CD14-positive monocyte (primary cell): ENCODE measurements around the gene PRXL2B. TPM values are rescaled to one million over a fixed set of nuclear protein-coding genes. Genes with fewer than 3 reads are reported as not detected.
A peak's percentile ranks its signal among the peaks of the same experiment; 100 is the strongest.

Source experiments
- DNase-seq, 3 donors: peaks; one replicate each; pipeline ENCODE4 v3.0.0-alpha.2; 2011 to 2022
- H2AFZ ChIP-seq: 2 replicates; pipeline ENCODE4 v1.6.0; 2012; ENCODE audit warnings: mild to moderate bottlenecking, low read depth, low read length, inconsistent platforms; ENCODE audit not compliant: insufficient read depth, poor library complexity, severe bottlenecking
- H3K27ac ChIP-seq, 2 donors: 1 replicate in 1 of 2; 2 replicates in 1 of 2; pipeline ENCODE4 v1.5.1; 2012 to 2013; ENCODE audit warnings: low read length in 2 of 2, control low read depth in 1 of 2, inconsistent platforms in 1 of 2, low read depth in 1 of 2, mild to moderate bottlenecking in 1 of 2
- H3K27me3 ChIP-seq, 2 donors: one replicate each; pipeline versions ENCODE4 v1.6.0 to v1.6.1; 2011 to 2013; ENCODE audit warnings: low read length in 2 of 2; ENCODE audit not compliant: control insufficient read depth in 2 of 2, insufficient read depth in 2 of 2
- H3K36me3 ChIP-seq, 2 donors: replicated peaks in 1 of 2; 1 replicate in 1 of 2; 2 replicates in 1 of 2; pipeline versions ENCODE4 v1.5.1 to v1.6.1; 2012 to 2013; ENCODE audit warnings: low read length in 2 of 2, control low read depth in 1 of 2, inconsistent platforms in 1 of 2, mild to moderate bottlenecking in 1 of 2; ENCODE audit not compliant: insufficient read depth in 2 of 2, control insufficient read depth in 1 of 2
- H3K4me1 ChIP-seq, 2 donors: 1 replicate in 1 of 2; 2 replicates in 1 of 2; pipeline versions ENCODE4 v1.5.1 to v1.6.1; 2012 to 2013; ENCODE audit warnings: low read length in 2 of 2, control low read depth in 1 of 2, inconsistent platforms in 1 of 2, mild to moderate bottlenecking in 1 of 2, moderate library complexity in 1 of 2; ENCODE audit not compliant: insufficient read depth in 2 of 2, control insufficient read depth in 1 of 2
- H3K4me2 ChIP-seq: replicated peaks from 2 replicates; pipeline ENCODE3; 2012; ENCODE audit warnings: low read length, moderate library complexity, mild to moderate bottlenecking; ENCODE audit not compliant: poor library complexity, severe bottlenecking; ENCODE audit errors: extremely low read depth
- H3K4me3 ChIP-seq, 3 experiments: fragments of 200-600 bp in 1 of 3; sonication (generic) in 1 of 3; replicated peaks in 1 of 3; 1 replicate in 2 of 3; 2 replicates in 1 of 3; pipeline ENCODE4 v1.5.1; 2011 to 2013; ENCODE audit warnings: low read length in 3 of 3, mild to moderate bottlenecking in 3 of 3, control low read depth in 2 of 3, low read depth in 2 of 3, inconsistent platforms in 1 of 3, moderate library complexity in 1 of 3
- H3K79me2 ChIP-seq: 2 replicates; pipeline ENCODE4 v1.6.0; 2012; ENCODE audit warnings: mild to moderate bottlenecking, control low read depth, inconsistent platforms, low read length, moderate library complexity; ENCODE audit not compliant: insufficient read depth
- H3K9ac ChIP-seq: 2 replicates; pipeline ENCODE4 v1.6.0; 2017; ENCODE audit warnings: low read length, mild to moderate bottlenecking; ENCODE audit not compliant: insufficient read depth, poor library complexity, severe bottlenecking
- H3K9me3 ChIP-seq, 2 donors: replicated peaks in 1 of 2; 1 replicate in 1 of 2; 2 replicates in 1 of 2; pipeline versions ENCODE4 v1.5.1 to v1.6.1; 2012 to 2013; ENCODE audit warnings: low read length in 2 of 2, control low read depth in 1 of 2; ENCODE audit not compliant: control insufficient read depth in 1 of 2, insufficient read depth in 1 of 2
- H4K20me1 ChIP-seq: 2 replicates; pipeline ENCODE4 v1.6.0; 2012; ENCODE audit warnings: mild to moderate bottlenecking, low read length, control low read depth, moderate library complexity; ENCODE audit not compliant: insufficient read depth
- H3K27ac Mint-ChIP-seq, 7 donors: one replicate each; pipeline ENCODE4 v1.8.0; 2020; ENCODE audit warnings: mild to moderate bottlenecking in 7 of 7, mixed read lengths in 7 of 7, moderate library complexity in 6 of 7, inconsistent platforms in 2 of 7
- H3K27me3 Mint-ChIP-seq, 3 donors: one replicate each; pipeline ENCODE4 v1.8.0; 2021 to 2022; ENCODE audit warnings: low read depth in 3 of 3, mild to moderate bottlenecking in 3 of 3, mixed read lengths in 3 of 3, moderate library complexity in 3 of 3, inconsistent platforms in 1 of 3
- H3K36me3 Mint-ChIP-seq, 2 donors: one replicate each; pipeline ENCODE4 v1.8.0; 2020; ENCODE audit warnings: mixed read lengths in 2 of 2, inconsistent platforms in 1 of 2, mild to moderate bottlenecking in 1 of 2
- H3K4me1 Mint-ChIP-seq: one replicate; pipeline ENCODE4 v1.8.0; 2020; ENCODE audit warnings: mild to moderate bottlenecking, mixed read lengths
- H3K4me3 Mint-ChIP-seq, 2 donors: one replicate each; pipeline ENCODE4 v1.8.0; 2020; ENCODE audit warnings: mild to moderate bottlenecking in 2 of 2, mixed read lengths in 2 of 2, moderate library complexity in 1 of 2
- H3K9me3 Mint-ChIP-seq, 7 donors: one replicate each; pipeline ENCODE4 v1.8.0; 2020 to 2022; ENCODE audit warnings: mixed read lengths in 7 of 7, mild to moderate bottlenecking in 6 of 7, moderate library complexity in 6 of 7, inconsistent platforms in 2 of 7
- WGBS: methylation state at CpG from one replicate; pipeline ENCODE4 v1.1.5; 2013; ENCODE audit warnings: missing lambda C conversion rate; ENCODE audit not compliant: insufficient coverage; 5-methylcytosine and 5-hydroxymethylcytosine counted together
- intact Hi-C, 2 donors: fragments of 100-400 bp; cut with micrococcal nuclease; formaldehyde crosslinking; loops; one replicate each; pipeline versions ENCODE4 v1.15.0 to v1.15.1; 2023
- polyA plus RNA-seq, 3 donors: library from polyadenylated mRNA; depleted of rRNA in 1 of 3; unstranded in 2 of 3; stranded (reverse) in 1 of 3; fragments of 300-500 nt in 2 of 3; fragments of >200 nt in 1 of 3; fragmentation: Illumina TruSeq in 2 of 3; gene quantifications; 1 replicate in 2 of 3; 2 replicates in 1 of 3; pipeline ENCODE4 v1.2.3, GENCODE V29; 2012 to 2021
- TF ChIP-seq, protein P1 (sequence below): fragments of 200-600 bp; IDR thresholded peaks from one replicate; pipeline ENCODE4 v1.8.0; 2022; ENCODE audit warnings: antibody characterized with exemption, mild to moderate bottlenecking

PRXL2B gene
- polyA plus RNA-seq, 3 donors: 3.6 to 8.8 (median 6.0) TPM

DNA sequence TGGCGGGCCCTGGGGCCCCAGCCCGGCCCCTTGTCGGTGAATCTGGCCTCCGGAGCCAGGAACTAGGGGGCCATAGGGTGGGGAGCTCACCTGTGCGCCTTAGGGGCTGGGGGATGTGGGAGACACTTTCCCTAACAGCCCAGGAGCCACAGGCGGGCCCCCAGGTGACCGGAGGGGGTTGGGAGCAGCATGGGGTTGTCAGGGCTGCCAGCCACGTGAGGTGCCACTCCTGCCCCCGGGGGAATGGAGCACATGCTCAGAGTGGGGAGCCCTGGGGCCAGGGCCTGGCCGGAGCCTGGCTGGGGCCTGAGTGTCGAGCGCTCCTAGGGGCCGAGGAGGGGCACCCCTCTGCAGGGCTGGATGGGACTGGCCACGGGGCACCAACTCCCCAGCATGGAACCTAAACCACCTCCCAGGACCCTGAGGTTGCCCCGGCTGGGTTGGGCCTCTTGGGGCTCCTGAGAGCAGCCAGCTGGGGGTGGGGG, 19.9 kb downstream of the PRXL2B start:
- peaks cover 2 to 21% (median 14%) of the 10 kb centered on the region in 3 donors for H3K27me3 Mint-ChIP-seq
- H3K27ac Mint-ChIP-seq: no peak overlapping the region
- DNase-seq: no peak
- H3K4me3 ChIP-seq: no peak overlapping the region
- TF ChIP-seq, protein P1, sequence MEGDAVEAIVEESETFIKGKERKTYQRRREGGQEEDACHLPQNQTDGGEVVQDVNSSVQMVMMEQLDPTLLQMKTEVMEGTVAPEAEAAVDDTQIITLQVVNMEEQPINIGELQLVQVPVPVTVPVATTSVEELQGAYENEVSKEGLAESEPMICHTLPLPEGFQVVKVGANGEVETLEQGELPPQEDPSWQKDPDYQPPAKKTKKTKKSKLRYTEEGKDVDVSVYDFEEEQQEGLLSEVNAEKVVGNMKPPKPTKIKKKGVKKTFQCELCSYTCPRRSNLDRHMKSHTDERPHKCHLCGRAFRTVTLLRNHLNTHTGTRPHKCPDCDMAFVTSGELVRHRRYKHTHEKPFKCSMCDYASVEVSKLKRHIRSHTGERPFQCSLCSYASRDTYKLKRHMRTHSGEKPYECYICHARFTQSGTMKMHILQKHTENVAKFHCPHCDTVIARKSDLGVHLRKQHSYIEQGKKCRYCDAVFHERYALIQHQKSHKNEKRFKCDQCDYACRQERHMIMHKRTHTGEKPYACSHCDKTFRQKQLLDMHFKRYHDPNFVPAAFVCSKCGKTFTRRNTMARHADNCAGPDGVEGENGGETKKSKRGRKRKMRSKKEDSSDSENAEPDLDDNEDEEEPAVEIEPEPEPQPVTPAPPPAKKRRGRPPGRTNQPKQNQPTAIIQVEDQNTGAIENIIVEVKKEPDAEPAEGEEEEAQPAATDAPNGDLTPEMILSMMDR: no peak
- H3K27ac ChIP-seq: no peak overlapping the region
- no peak overlapping the region for H3K4me2 ChIP-seq
- no peaks in the 10 kb centered on the region for H3K9me3 ChIP-seq
- H3K27me3 ChIP-seq: no peaks in the 10 kb centered on the region
- no peak overlapping the region for H3K9ac ChIP-seq
- intact Hi-C loops: no loop called here
- no peaks in the 10 kb centered on the region for H3K79me2 ChIP-seq
- no peaks in the 10 kb centered on the region for H3K36me3 Mint-ChIP-seq
- no peaks in the 10 kb centered on the region for H3K4me1 ChIP-seq
- H3K4me3 Mint-ChIP-seq: no peak overlapping the region
- H3K36me3 ChIP-seq: no peaks in the 10 kb centered on the region
- 88% methylated on average over 9 of the region's 15 CpGs for WGBS
- H3K9me3 Mint-ChIP-seq: peaks cover 0 to 3% (median 0%) of the 10 kb centered on the region in 7 donors
- H4K20me1 ChIP-seq: no peaks in the 10 kb centered on the region
- H3K4me1 Mint-ChIP-seq: no peaks in the 10 kb centered on the region
- H2AFZ ChIP-seq: no peak overlapping the region

DNA sequence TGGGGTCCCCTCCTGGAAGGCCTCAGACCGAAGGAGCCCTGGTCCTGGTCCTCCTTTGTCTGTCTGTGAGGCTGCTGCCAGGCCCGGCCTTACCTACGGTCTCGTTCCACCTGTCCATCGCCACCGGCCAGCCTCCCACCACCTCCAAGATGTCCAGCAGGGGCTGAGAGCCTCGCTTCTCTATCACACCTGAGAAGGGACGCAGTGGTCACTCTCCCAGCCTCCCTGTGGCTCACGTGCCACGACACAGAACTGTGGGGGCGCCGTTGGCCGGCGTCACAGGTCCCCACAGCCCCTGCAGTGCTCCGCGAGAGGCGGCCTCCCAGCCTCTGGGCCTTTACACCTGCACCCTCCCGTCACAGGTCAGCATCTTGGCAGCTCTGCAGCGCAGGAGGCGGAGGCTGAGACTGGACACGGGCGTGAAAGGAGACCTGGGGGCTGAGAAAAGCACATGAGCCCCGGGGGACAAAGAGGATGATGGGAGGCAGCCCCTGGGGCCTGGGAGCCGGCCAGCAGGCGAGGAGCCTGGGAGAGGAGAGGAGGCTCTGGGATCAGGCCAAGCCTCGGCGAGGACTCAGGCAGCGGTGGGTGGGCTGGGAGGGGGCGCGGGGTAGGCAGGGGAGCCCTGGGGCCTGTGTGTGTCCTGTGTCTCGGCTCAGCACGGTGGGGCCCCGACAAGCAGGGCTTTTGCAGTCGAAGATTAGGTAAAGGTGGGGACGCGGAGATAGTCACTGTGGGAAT, 20.5 kb downstream of the PRXL2B start:
- H3K27me3 Mint-ChIP-seq: peaks cover 2 to 18% (median 13%) of the 10 kb centered on the region in 3 donors
- Histone ChIP-seq H3K4me3 (no peak overlapping the region), H3K4me1 (no peaks in the 10 kb centered on the region), H3K36me3 (no peaks in the 10 kb centered on the region), H3K9me3 (no peaks in the 10 kb centered on the region), H4K20me1 (no peaks in the 10 kb centered on the region), H3K27me3 (no peaks in the 10 kb centered on the region), H3K27ac (no peak overlapping the region), H3K79me2 (no peaks in the 10 kb centered on the region), H3K4me2 (no peak overlapping the region), H3K9ac (no peak overlapping the region), H2AFZ (no peak overlapping the region)
- intact Hi-C loops: no loop called here
- 93% methylated on average over 34 of the region's 36 CpGs for WGBS
- H3K4me3 Mint-ChIP-seq: no peak overlapping the region
- DNase-seq: no peak
- no peaks in the 10 kb centered on the region for H3K4me1 Mint-ChIP-seq
- peaks cover 0 to 3% (median 0%) of the 10 kb centered on the region in 7 donors for H3K9me3 Mint-ChIP-seq
- H3K27ac Mint-ChIP-seq: peak overlapping the region in 1 of 7 donors; percentile 61
- H3K36me3 Mint-ChIP-seq: no peaks in the 10 kb centered on the region
- TF ChIP-seq, protein P1: no peak
